GF-D8 (cell line): ENCODE data around the gene C15orf61.

Experiments
- DNase-seq: peaks from one replicate; lab custom pipeline; 2025; lab: John Stamatoyannopoulos, UW

The C15orf61 gene

DNA sequence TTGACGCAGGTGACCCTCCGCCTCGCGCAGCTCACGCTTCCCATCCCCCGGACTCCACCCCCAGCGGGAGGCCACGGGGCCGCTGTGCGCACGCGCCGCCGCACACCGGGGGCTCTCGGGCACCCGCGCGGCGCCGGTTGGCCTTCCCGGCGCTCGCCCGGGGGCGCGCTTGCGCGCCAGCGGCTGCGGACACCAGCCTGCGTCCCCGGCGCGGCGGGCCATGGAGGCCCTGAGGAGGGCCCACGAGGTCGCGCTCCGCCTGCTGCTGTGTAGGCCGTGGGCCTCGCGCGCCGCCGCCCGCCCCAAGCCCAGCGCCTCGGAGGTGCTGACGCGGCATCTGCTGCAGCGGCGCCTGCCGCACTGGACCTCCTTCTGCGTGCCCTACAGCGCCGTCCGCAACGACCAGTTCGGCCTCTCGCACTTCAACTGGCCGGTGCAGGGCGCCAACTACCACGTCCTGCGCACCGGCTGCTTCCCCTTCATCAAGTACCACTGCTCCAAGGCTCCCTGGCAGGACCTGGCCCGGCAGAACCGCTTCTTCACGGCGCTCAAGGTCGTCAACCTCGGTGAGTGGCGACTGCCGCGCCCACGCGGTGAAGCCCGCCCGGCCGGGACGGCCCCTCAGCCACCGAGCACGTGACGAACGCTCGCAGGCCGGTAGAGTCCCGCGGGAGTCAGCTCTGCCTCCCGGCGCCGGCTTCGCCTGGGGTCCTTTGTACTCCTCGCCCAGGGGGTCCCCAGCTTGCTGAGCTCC is at the start of gene C15orf61:
Gene C15orf61 (plus strand): TSS at position 103 of the 754 bp plus-strand sequence. CDS start 118 bp downstream, at position 221.
- peak; percentile 66 for DNase-seq

GRCh38 chr15:67472957-67473356 is 48.0 kb upstream of the C15orf61 start:
- DNase-seq: no peak

DNA sequence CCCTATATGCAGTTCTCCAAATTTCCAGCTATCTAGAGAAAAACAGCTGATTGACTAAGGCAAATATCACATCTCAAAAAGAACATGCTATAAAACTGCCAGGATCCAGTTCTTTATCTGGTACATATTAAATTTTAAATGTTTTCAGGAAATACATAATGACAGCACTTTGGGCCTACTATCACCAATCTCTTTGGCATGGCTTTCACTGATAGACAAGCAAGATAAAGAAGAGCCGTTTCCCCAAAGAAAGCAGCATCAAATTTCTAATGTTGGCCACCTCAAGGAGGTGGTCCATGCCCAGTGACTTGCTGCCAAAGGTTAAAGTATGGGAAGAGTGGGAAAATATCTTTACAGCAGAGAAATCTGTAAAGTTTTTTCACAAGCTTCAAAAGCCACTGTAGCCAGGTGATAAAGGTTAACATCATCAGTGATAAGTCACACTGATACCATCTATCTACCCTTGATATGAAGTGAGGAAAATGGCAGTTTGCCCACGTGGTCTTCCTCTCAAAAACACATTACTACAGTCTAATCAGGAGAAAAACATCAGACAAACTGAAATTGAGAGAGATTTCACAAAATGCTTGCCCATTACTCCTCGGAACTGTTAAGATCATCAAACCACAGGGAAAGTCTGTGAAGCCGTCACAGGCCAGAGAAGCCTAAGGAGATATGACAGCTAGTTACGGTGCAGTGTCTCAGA is 46.4 kb upstream of the C15orf61 start:
- DNase-seq: no peak

DNA sequence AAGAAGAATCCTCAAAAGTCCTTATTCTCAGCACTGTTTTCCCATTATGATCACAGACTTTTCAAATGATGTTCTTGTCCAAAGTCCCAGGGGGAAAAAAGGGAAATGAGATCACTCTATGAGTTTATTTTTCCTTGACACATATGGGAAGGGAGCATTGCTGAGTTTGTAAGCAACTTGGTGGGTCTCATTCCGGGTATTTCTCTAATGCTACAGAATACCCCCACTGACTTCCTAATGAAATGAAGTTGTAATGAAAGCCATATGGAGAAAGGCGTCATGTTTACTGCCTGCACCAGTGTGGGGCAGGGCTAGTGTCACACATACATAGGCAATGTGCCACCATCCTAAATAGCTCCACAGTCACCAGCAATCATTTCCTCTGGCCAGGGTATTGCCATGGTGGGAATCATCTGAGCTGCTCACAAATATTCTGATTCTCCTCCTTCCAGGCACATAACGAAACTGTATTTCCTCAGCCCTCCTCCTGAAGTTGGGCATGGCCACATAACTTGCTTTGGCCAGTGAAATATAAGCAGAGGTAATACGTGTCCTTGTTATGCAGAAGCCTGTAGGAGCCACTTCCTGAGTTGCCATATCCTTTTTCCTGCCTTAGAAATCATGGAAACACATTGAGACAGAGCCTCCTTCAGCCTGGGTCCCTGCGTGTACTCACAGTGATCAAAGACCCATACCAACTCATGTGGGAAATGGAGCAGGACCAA is 41.0 kb upstream of the C15orf61 start:
- DNase-seq: no peak

- DNase-seq: no peak
Observed at GRCh38 chr15:67480741-67481140, 40.2 kb upstream of the C15orf61 start.

DNA sequence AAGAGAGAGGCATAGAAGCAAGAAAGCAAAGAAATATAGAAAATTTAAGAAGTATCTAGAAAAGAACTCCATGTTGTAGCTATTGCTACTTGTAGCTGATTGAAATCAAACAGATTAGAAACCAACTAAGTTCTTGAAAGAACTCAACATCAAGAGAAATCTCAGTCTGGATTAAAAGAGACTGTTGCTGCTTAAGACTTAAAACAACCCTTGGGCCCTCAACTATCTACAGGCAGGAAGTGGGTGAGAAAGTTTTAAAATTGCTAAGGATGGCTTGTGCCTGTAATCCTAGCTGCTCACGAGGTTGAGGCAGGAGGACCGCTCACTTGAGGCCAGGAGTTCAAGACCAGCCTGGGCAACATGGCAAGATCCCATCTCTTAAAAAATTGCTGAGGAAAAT is 39.3 kb upstream of the C15orf61 start:
- DNase-seq: no peak

- no peak for DNase-seq
Observed at GRCh38 chr15:67495585-67495984, 25.3 kb upstream of the C15orf61 start.

DNA sequence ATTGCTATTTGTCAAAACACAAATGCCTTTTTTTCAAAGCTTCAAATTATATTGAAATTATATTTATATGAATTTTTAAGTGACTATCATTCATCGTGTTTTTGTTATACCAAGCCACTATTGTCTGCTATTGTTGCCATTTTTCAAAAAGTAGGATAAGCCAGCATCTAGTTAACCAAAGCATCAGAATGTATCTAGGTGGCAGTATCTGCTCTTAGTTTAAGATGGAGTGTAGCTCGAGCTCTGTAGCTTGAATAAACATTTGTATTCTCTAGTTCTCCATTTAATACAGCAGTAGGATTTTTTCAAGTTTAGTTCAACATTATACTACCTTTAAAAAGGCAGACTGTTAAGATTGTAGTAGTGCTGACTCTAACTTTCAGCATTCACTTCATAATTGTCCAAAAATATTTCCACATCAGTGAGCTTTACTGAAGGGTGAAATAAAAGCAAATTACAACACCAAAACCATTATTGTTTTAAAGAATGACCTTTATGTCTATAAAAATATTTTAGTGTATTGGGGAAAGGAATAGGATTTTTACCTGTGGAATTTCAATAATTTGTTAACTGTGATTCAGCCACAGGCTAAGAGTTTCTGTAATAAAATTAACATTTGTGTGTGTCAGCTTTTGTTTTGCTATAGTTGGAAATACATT is 19.6 kb upstream of the C15orf61 start:
- peak; percentile 18 for DNase-seq

DNA sequence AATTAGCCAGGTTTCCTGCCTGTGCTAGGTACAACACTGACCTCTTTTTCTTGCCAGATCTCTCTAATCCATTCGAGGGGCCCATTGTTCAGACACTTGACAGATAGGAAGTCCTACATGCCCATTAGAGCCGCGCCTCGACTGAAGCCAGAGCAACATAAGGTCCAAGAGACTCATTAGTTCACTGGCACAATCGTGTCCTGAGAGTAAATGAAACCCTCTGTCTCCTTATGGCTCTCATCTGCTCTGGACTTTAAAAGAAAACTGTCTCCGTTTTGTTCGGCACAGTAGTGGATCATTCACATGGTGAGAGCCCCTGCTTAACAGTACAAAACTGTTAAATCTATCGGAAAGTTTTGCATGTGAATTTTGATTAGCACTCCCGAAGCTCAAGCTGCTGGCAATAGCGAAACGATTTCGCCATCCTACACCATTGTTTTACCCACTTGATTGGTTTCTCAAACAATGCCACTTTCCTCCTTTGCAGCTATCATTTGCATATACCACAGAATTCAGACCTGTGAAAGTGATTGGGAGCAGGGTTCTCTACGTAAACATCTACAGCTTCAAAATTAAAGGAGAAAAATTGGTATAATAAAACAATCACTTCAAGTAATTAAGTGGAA is 19.0 kb upstream of the C15orf61 start:
- DNase-seq: no peak

- no peak for DNase-seq
Observed at GRCh38 chr15:67504056-67504455, 16.9 kb upstream of the C15orf61 start.

GRCh38 chr15:67504796-67505195 is 16.1 kb upstream of the C15orf61 start:
- no peak for DNase-seq

DNA sequence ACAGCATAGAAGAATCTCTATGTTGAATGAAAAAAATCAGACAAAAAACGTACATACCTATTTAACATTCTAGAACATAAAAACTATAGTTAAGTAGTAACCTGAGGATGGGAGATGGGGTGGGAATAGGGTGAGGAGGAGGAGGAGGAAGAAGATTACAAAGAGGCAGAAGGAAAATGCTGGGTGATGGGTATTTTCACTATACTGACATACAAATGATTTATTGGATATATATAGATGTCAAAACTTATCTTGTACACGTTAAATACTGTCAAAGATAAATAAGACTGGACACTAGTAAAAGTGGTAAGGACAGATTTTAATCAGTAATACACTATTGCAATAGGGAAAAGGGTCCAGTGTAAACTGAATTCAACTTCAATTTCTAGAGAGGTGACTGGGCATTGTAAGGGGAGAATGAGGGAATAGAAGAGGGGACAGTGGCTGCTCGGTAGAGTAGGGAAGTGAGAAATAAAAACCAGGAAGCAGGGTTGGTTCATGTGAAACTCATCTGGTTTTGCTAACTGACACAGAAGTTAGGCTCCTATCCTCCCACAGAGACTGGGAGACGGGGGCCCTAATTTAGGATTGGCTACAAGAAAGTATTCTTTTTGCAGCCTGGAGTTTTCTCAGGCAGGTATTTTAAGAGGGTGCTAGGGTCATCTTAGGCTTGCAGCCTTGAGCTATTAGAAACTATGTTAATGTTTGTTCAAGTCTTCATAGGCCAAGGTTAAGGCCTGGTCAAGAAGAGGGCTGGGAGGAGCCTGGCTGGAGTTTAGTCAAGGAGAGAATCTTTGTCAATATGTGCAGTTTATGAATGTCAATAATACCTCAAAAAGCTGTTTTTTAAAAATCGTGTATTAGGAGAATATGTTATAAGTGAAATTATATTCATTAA is 15.0 kb upstream of the C15orf61 start:
- no peak for DNase-seq

DNA sequence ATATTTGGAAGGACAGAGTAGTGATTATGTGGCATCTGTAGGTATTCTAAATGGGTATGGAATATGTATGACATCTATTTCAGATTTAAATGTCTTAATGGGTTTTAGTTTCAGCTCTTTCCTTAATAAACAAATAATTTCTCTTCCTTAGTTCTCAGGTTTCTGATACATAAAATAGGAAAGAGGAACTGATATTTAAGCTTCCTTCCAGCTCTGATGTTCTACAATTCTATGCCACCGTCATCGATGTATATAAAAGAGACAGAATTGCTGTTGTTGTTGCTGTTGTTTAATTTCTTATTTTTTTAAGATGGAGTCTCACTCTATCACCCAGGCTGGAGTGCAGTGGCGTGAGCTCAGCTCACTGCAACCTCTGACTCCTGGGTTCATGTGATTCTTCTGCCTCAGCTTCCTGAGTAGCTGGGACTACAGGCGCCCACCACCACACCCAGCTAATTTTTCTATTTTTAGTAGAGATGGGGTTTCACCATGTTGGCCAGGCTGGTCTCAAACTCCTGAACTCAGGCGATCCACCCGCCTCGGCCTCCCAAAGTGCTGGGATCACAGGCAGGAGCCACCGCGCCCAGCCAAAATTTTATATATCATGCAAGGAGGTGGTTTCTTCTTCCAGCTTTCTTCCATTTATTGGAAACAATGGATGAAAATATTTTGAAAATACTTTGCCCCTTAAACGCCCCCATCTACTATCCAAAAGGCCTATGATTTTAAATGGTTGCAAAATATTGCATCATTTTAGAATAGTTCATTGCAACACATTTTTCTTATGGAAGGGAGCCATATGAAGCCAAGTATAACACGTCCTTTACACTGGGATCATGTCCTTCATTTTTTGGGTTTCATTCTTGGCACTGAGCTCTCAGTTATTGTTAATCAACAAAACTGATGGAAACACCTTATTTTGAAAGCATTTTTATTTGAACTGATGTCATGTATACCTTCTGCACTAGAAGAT is 13.9 kb upstream of the C15orf61 start:
- DNase-seq: no peak

DNA sequence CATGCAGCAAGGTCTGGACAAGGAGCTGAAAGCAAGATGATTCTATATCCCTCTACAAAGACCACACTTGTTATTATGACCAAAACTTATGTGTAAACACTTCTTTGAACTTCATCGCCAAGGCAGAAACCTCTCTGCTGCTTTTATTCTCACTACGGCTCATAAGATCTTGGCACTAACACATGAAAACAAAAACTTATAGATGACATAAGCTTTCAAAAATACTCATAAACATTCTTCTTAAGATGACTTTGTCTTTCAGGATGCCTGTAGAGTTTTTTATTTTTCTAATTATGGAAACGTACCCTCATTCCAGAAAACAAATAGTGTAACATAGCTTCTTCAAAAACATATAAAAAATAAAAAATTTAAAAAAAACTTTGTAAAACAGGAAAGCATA is 12.5 kb upstream of the C15orf61 start:
- DNase-seq: no peak

- DNase-seq: peak; percentile 53
Observed at GRCh38 chr15:67509918-67510317, 11.0 kb upstream of the C15orf61 start.

- DNase-seq: no peak
Observed at GRCh38 chr15:67510597-67511190, 10.2 kb upstream of the C15orf61 start.

DNA sequence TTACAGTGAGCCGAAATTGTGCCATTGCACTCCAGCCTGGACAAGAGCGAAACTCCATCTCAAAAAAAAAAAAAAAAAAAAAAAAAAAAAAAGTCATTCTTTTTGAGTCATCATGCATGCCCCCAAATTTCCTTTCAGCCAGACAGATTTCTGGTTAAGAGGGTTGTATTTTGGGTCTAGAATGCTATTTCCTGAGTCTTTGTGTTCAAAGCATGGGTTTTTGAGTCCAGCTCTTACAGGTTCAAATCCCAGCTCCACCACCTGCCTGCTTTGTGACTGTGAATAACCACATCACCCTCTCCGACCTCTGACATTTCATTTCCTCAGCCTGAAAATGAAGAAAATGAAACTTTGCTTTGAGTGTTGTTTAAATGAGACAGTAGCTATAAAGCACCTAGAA is 9.3 kb upstream of the C15orf61 start:
- no peak for DNase-seq

- no peak for DNase-seq
Observed at GRCh38 chr15:67512140-67512539, 8.8 kb upstream of the C15orf61 start.
